ENCODE measurements around the gene TMUB1. TPM values are rescaled to one million over a fixed set of nuclear protein-coding genes. Genes with fewer than 3 reads are reported as not detected.

TMUB1 gene
- total and polyA plus RNA-seq, 9 of the 15 experiments (the other 6 are each of a cell fraction or from before 2014, with no cell fraction given) = 0.14 to 241 (median 74.1) TPM

DNA sequence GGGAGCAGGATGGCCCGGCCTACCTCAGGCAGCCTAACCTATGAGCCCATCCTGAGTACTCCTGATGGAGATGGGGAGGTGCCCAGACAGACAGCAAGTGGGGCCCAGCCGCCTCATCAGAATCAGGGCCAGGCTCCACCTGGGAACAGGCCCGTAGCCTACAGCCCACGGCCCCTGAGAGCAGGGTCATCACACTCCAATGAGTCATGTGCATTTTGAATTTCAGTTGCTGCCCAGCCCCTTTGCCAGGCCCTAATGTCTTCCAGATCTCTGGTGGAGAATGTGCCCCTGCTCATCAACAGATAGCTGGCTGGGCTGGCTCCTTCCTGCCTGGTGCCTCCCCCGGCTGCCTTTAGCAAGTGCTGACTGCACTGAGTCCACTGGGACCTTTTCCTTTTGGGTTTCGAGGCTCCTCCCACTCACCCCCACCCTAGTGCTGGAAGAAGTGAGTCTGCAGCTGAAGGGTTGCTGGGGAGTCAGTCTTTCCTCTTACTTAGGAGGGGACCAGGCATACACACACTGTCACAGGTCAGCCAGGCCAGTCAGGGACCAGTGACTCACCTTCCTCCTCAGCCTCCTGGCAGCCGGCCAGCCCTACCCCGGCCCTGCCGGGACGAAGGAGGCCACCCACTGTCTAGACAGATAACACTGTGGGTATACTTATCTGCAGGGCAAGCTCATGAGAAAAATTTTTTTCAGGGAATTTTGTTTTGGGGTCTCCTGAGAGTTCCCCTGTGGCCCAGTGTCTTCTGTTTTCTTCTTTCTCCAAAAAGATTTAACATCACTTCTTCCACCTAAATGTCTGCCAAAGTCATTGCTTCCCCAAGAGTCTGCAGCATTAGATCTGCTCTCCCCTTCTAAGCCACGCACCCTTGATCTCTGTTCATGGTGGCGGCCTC, 44.1 kb downstream of the TMUB1 start (continued):
- TF ChIP-seq TRIM28 (IDR thresholded peaks at IDR 0.05) (peak; percentile 54; the same call in 1 of the 2 replicates), MEIS2 (IDR thresholded peaks at IDR 0.05; ENCODE audit: partially characterized antibody) (peak; percentile 67), CBFA2T3 (IDR thresholded peaks at IDR 0.05) (peak; percentile 95), NFYB (IDR thresholded peaks at IDR 0.05; ENCODE audit: extremely low read depth, insufficient read length) (no peak), GTF2A2 (tag; IDR thresholded peaks at IDR 0.05) (no peak), PRPF4 (IDR thresholded peaks at IDR 0.05; ENCODE audit: insufficient read depth, low read depth, low read length, poor library complexity, severe bottlenecking) (no peak), BCOR (IDR thresholded peaks at IDR 0.05) (peak; percentile 91), NCOA1 (IDR thresholded peaks at IDR 0.05; ENCODE audit: low read depth) (peak; percentile 66; the same call in 1 of the 2 replicates), PHF8 (IDR thresholded peaks at IDR 0.05; ENCODE audit: borderline replicate concordance, low read length) (peak; percentile 36; the same call in 1 of the 2 replicates), SMARCE1 (IDR thresholded peaks at IDR 0.05) (peak; percentile 100), NEUROD1 (IDR thresholded peaks at IDR 0.05; ENCODE audit: borderline replicate concordance, low read depth, low read length, partially characterized antibody) (peak; percentile 95), PHF20 (IDR thresholded peaks at IDR 0.05; ENCODE audit: partially characterized antibody) (no peak), RUNX1 (IDR thresholded peaks at IDR 0.05; ENCODE audit: low read depth) (peak; percentile 37; the same call in 1 of the 2 replicates)
- TF ChIP-seq, protein P1, sequence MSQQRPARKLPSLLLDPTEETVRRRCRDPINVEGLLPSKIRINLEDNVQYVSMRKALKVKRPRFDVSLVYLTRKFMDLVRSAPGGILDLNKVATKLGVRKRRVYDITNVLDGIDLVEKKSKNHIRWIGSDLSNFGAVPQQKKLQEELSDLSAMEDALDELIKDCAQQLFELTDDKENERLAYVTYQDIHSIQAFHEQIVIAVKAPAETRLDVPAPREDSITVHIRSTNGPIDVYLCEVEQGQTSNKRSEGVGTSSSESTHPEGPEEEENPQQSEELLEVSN (IDR thresholded peaks at IDR 0.05; ENCODE audit: borderline replicate concordance in 1 of 2, extremely low read depth in 1 of 2, insufficient read depth in 1 of 2, insufficient read length in 1 of 2, low read depth in 1 of 2, low read length in 1 of 2, poor library complexity in 1 of 2, severe bottlenecking in 1 of 2) = peak in 1 of 2 experiments; percentile 6
- TF ChIP-seq, protein P2, sequence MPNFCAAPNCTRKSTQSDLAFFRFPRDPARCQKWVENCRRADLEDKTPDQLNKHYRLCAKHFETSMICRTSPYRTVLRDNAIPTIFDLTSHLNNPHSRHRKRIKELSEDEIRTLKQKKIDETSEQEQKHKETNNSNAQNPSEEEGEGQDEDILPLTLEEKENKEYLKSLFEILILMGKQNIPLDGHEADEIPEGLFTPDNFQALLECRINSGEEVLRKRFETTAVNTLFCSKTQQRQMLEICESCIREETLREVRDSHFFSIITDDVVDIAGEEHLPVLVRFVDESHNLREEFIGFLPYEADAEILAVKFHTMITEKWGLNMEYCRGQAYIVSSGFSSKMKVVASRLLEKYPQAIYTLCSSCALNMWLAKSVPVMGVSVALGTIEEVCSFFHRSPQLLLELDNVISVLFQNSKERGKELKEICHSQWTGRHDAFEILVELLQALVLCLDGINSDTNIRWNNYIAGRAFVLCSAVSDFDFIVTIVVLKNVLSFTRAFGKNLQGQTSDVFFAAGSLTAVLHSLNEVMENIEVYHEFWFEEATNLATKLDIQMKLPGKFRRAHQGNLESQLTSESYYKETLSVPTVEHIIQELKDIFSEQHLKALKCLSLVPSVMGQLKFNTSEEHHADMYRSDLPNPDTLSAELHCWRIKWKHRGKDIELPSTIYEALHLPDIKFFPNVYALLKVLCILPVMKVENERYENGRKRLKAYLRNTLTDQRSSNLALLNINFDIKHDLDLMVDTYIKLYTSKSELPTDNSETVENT (CRISPR knock-in tag; IDR thresholded peaks at IDR 0.05) = peak; percentile 63
- TF ChIP-seq, protein P3, sequence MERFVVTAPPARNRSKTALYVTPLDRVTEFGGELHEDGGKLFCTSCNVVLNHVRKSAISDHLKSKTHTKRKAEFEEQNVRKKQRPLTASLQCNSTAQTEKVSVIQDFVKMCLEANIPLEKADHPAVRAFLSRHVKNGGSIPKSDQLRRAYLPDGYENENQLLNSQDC (CRISPR knock-in tag; IDR thresholded peaks at IDR 0.05) = 0 out of 2 replicates have a peak, but pooled peaks have one; percentile 66
- TF ChIP-seq, protein P4, sequence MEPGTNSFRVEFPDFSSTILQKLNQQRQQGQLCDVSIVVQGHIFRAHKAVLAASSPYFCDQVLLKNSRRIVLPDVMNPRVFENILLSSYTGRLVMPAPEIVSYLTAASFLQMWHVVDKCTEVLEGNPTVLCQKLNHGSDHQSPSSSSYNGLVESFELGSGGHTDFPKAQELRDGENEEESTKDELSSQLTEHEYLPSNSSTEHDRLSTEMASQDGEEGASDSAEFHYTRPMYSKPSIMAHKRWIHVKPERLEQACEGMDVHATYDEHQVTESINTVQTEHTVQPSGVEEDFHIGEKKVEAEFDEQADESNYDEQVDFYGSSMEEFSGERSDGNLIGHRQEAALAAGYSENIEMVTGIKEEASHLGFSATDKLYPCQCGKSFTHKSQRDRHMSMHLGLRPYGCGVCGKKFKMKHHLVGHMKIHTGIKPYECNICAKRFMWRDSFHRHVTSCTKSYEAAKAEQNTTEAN (CRISPR knock-in tag; IDR thresholded peaks at IDR 0.05) = peak; percentile 26; the same call in 1 of the 2 replicates
- TF ChIP-seq, protein P5, sequence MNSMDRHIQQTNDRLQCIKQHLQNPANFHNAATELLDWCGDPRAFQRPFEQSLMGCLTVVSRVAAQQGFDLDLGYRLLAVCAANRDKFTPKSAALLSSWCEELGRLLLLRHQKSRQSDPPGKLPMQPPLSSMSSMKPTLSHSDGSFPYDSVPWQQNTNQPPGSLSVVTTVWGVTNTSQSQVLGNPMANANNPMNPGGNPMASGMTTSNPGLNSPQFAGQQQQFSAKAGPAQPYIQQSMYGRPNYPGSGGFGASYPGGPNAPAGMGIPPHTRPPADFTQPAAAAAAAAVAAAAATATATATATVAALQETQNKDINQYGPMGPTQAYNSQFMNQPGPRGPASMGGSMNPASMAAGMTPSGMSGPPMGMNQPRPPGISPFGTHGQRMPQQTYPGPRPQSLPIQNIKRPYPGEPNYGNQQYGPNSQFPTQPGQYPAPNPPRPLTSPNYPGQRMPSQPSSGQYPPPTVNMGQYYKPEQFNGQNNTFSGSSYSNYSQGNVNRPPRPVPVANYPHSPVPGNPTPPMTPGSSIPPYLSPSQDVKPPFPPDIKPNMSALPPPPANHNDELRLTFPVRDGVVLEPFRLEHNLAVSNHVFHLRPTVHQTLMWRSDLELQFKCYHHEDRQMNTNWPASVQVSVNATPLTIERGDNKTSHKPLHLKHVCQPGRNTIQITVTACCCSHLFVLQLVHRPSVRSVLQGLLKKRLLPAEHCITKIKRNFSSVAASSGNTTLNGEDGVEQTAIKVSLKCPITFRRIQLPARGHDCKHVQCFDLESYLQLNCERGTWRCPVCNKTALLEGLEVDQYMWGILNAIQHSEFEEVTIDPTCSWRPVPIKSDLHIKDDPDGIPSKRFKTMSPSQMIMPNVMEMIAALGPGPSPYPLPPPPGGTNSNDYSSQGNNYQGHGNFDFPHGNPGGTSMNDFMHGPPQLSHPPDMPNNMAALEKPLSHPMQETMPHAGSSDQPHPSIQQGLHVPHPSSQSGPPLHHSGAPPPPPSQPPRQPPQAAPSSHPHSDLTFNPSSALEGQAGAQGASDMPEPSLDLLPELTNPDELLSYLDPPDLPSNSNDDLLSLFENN (IDR thresholded peaks at IDR 0.05; ENCODE audit: low read depth in 2 of 2, low read length in 2 of 2) = peak in 1 of 2 experiments; percentile 82; a peak in 1 of 4 replicates

Data from K562 (cell line).